ENCODE data around the gene TAF11L12.
"Not testable (repeated sequence)": the region's sequence is repeated elsewhere in the genome, so short reads cannot be mapped to it uniquely, and the experiment has no call there.

Gene TAF11L12

GRCh38 chr5:17610092-17610491, at the start of gene TAF11L12:
TAF11L12 (plus strand) TSS chr5:17610392.
- DNase-seq, result not testable (repeated sequence)

GRCh38 chr5:17585658-17586057, 24.5 kb upstream of the TAF11L12 start, which contains the start of gene TAF11L7:
TAF11L7 (minus strand) TSS chr5:17585758.
- not testable (repeated sequence) for DNase-seq

GRCh38 chr5:17590860-17591259, 19.3 kb upstream of the TAF11L12 start, which contains the start of gene TAF11L8:
TAF11L8 (minus strand) TSS chr5:17590960.
- DNase-seq, result not testable (repeated sequence)

GRCh38 chr5:17594255-17594654, 15.9 kb upstream of the TAF11L12 start, which contains the start of gene TAF11L9:
TAF11L9 (minus strand) TSS chr5:17594394.
- not testable (repeated sequence) for DNase-seq

GRCh38 chr5:17597728-17598127, 12.5 kb upstream of the TAF11L12 start, which contains the start of gene TAF11L10:
TAF11L10 (minus strand) TSS chr5:17597828.
- not testable (repeated sequence) for DNase-seq

- not testable (repeated sequence) for DNase-seq
Measured at GRCh38 chr5:17603880-17604279, 6.3 kb upstream of the TAF11L12 start, which contains the start of gene TAF11L11. TAF11L11 (plus strand) TSS chr5:17604183.

GRCh38 chr5:17604951-17605350, 5.2 kb upstream of the TAF11L12 start:
- no peak for DNase-seq

- not testable (repeated sequence) for DNase-seq
Measured at GRCh38 chr5:17607461-17607860, 2.7 kb upstream of the TAF11L12 start.

GRCh38 chr5:17614872-17615605, 4.8 kb downstream of the TAF11L12 start:
- DNase-seq, result no peak

- no peak for DNase-seq
Measured at GRCh38 chr5:17619354-17619753, 9.2 kb downstream of the TAF11L12 start.

GRCh38 chr5:17620627-17621026, 10.4 kb downstream of the TAF11L12 start:
- DNase-seq, result no peak

- no peak for DNase-seq
Measured at GRCh38 chr5:17625686-17626085, 15.5 kb downstream of the TAF11L12 start.

- DNase-seq, result not testable (repeated sequence)
Measured at GRCh38 chr5:17631788-17632187, 21.6 kb downstream of the TAF11L12 start, which contains the start of gene TAF11L13. TAF11L13 (plus strand) TSS chr5:17632088.

GRCh38 chr5:17634160-17634559, 24.0 kb downstream of the TAF11L12 start, which contains the start of gene TAF11L14:
TAF11L14 (plus strand) TSS chr5:17634460.
- DNase-seq, result no peak

GRCh38 chr5:17649232-17649631, 39.0 kb downstream of the TAF11L12 start:
- DNase-seq, result not testable (repeated sequence)

- DNase-seq, result not testable (repeated sequence)
Measured at GRCh38 chr5:17655201-17655759, 45.1 kb downstream of the TAF11L12 start.

- DNase-seq, result no peak
Measured at GRCh38 chr5:17655921-17656320, 45.7 kb downstream of the TAF11L12 start.
